B cell (primary cell): Measurements from ENCODE around the gene C14orf180. TPM values are rescaled to one million over a fixed set of nuclear protein-coding genes. Genes with fewer than 3 reads are reported as not detected.

ENCODE experiments used
- ATAC-seq: fragments of 200-7000 bp; cut with Tn5 transposase; one replicate; pipeline ENCODE4 v1.10.0; 2021; ENCODE audit warnings: low read depth, mild to moderate bottlenecking, moderate number of reproducible peaks, moderate library complexity
- CTCF ChIA-PET: fragments of 350-600 bp; sonication (Branson Sonifier 250); formaldehyde crosslinking; loops from one replicate; lab custom pipeline; 2021; ENCODE audit warnings: antibody characterized with exemption, inconsistent platforms; lab: Charles Lee
- POLR2A ChIA-PET: fragments of 350-600 bp; sonication (Branson Sonifier 250); formaldehyde crosslinking; loops from one replicate; lab custom pipeline; 2021; ENCODE audit warnings: antibody characterized with exemption; lab: Charles Lee
- DNase-seq: peaks from one replicate; pipeline ENCODE4 v3.0.0; 2013
- H2AFZ ChIP-seq: 2 replicates; pipeline ENCODE4 v1.6.1; 2012; ENCODE audit warnings: mild to moderate bottlenecking, low read depth, low read length; ENCODE audit not compliant: insufficient read depth, poor library complexity, severe bottlenecking
- H3K27ac ChIP-seq, 2 donors: 1 replicate in 1 of 2; 2 replicates in 1 of 2; pipeline ENCODE4 v1.5.1; 2012 to 2013; ENCODE audit warnings: low read length in 2 of 2, mild to moderate bottlenecking in 2 of 2, moderate library complexity in 1 of 2
- H3K27me3 ChIP-seq, 4 experiments: fragments of 200-600 bp in 1 of 4; sonication (generic) in 1 of 4; replicated peaks in 1 of 4; 1 replicate in 2 of 4; 2 replicates in 2 of 4; pipeline versions ENCODE4 v1.6.1 to v1.7.0; 2013 to 2016; ENCODE audit warnings: low read length in 3 of 4, mild to moderate bottlenecking in 2 of 4, mixed read lengths in 1 of 4, moderate library complexity in 1 of 4; ENCODE audit not compliant: insufficient read depth in 4 of 4, control insufficient read depth in 3 of 4; ENCODE audit errors: control extremely low read depth in 1 of 4
- H3K36me3 ChIP-seq, 2 experiments: replicated peaks in 1 of 2; 1 replicate in 1 of 2; 2 replicates in 1 of 2; pipeline versions ENCODE4 v1.6.1 to v1.7.1; 2013; ENCODE audit warnings: low read length in 1 of 2; ENCODE audit not compliant: insufficient read depth in 2 of 2, control insufficient read depth in 1 of 2; ENCODE audit errors: control extremely low read depth in 1 of 2, extremely low read depth in 1 of 2
- H3K4me1 ChIP-seq, 2 donors: fragments of 200-600 bp in 1 of 2; sonication (generic) in 1 of 2; 1 replicate in 1 of 2; 2 replicates in 1 of 2; pipeline versions ENCODE4 v1.5.1 to v1.6.1; 2013 to 2017; ENCODE audit warnings: low read length in 2 of 2; ENCODE audit not compliant: control insufficient read depth in 2 of 2, insufficient read depth in 2 of 2
- H3K4me2 ChIP-seq: replicated peaks from 2 replicates; pipeline ENCODE3; 2012; ENCODE audit warnings: mild to moderate bottlenecking, low read depth, low read length; ENCODE audit not compliant: poor library complexity, severe bottlenecking
- H3K4me3 ChIP-seq, 5 experiments: fragments of 200-600 bp in 1 of 5; sonication (generic) in 1 of 5; 1 replicate in 3 of 5; 2 replicates in 2 of 5; pipeline versions ENCODE4 v1.5.1 to v1.7.0; 2011 to 2016; ENCODE audit warnings: low read length in 4 of 5, mild to moderate bottlenecking in 4 of 5, low read depth in 2 of 5, control low read depth in 1 of 5, moderate library complexity in 1 of 5; ENCODE audit not compliant: insufficient read depth in 1 of 5; ENCODE audit errors: control extremely low read depth in 1 of 5, extremely low read depth in 1 of 5
- H3K79me2 ChIP-seq: fragments of 200-600 bp; sonication (generic); one replicate; pipeline ENCODE4 v1.6.0; 2016; ENCODE audit warnings: low read length; ENCODE audit not compliant: control insufficient read depth, insufficient read depth
- H3K9ac ChIP-seq: fragments of 200-600 bp; sonication (generic); 2 replicates; pipeline ENCODE4 v1.6.1; 2017; ENCODE audit warnings: mild to moderate bottlenecking, low read length, moderate library complexity
- H3K9me3 ChIP-seq, 3 donors: one replicate each; pipeline versions ENCODE4 v1.6.1 to v1.7.1; 2013; ENCODE audit warnings: low read length in 2 of 3; ENCODE audit not compliant: control insufficient read depth in 2 of 3, insufficient read depth in 1 of 3; ENCODE audit errors: control extremely low read depth in 1 of 3
- H4K20me1 ChIP-seq: 2 replicates; pipeline ENCODE4 v1.6.0; 2012; ENCODE audit warnings: mild to moderate bottlenecking, low read length; ENCODE audit not compliant: insufficient read depth, control insufficient read depth, poor library complexity, severe bottlenecking
- H3K27ac Mint-ChIP-seq: one replicate; pipeline ENCODE4 v1.8.0; 2021; ENCODE audit warnings: mixed read lengths
- H3K27me3 Mint-ChIP-seq: one replicate; pipeline ENCODE4 v1.8.0; 2021; ENCODE audit warnings: mixed read lengths
- H3K4me1 Mint-ChIP-seq: one replicate; pipeline ENCODE4 v1.8.0; 2021; ENCODE audit warnings: mixed read lengths
- H3K4me3 Mint-ChIP-seq: one replicate; pipeline ENCODE4 v1.8.0; 2021; ENCODE audit warnings: mixed read lengths
- H3K9me3 Mint-ChIP-seq: one replicate; pipeline ENCODE4 v1.8.0; 2022; ENCODE audit warnings: mixed read lengths; ENCODE audit not compliant: insufficient read depth
- EZH2 ChIP-seq: IDR thresholded peaks from 2 replicates; pipeline ENCODE4 v1.6.1; 2012; ENCODE audit warnings: borderline replicate concordance, low read depth, mild to moderate bottlenecking, moderate library complexity, low read length; ENCODE audit not compliant: insufficient read depth, poor library complexity, severe bottlenecking
- WGBS: methylation state at CpG from one replicate; pipeline ENCODE4 v1.1.5; 2013; ENCODE audit warnings: missing lambda C conversion rate; ENCODE audit not compliant: insufficient coverage; 5-methylcytosine and 5-hydroxymethylcytosine counted together
- intact Hi-C: fragments of 100-400 bp; cut with micrococcal nuclease; formaldehyde crosslinking; loops from one replicate; pipeline ENCODE4 v1.10.0; 2022
- polyA plus RNA-seq: library from polyadenylated mRNA; depleted of rRNA; stranded (reverse); fragments of >200 nt; gene quantifications from 2 replicates; pipeline ENCODE4 v1.2.3, GENCODE V29; 2012
- total RNA-seq, 2 donors: library from RNA; stranded (reverse); fragments of 120-200 nt in 1 of 2; gene quantifications; 1 replicate in 1 of 2; 2 replicates in 1 of 2; pipeline versions ENCODE4 v1.2.3 to v1.2.4, GENCODE V29; 2013 to 2022
- TF ChIP-seq, protein P1 (sequence below): fragments of 200-600 bp; IDR thresholded peaks from one replicate; pipeline ENCODE4 v1.8.0; 2022; ENCODE audit warnings: antibody characterized with exemption, mild to moderate bottlenecking

C14orf180 gene
- total and polyA plus RNA-seq, 2 donors (not counting 1 experiment from before 2014, with no cell fraction given) = not detected

DNA sequence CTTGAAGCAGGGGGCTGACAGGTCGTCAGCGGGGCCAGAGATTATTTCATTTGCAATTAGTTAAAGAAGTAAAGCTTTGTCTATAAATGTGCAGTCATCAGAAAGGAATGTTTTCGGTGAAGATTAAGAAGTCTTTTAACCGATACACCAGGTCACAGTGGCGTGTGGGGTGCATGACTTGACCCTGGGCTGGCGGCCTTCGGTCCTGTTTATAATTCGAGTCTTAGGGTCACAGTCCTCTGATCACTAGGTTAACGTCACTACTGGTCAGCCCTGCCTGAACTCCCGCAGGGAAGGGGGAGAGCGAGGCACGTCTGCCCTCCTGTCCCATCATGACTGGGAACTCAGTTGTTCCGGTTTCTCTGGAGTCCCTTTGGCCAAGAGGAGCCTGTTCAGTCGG lies 5.0 kb upstream of the C14orf180 start:
- no peak overlapping the region for H3K4me2 ChIP-seq
- ATAC-seq (no peak), DNase-seq (no peak)
- Mint-ChIP-seq H3K27me3 (no peaks in the 10 kb centered on the region), H3K4me1 (no peaks in the 10 kb centered on the region), H3K9me3 (no peaks in the 10 kb centered on the region), H3K27ac (no peak overlapping the region), H3K4me3 (no peak overlapping the region)
- H3K4me3 ChIP-seq = no peak overlapping the region
- H3K9me3 ChIP-seq = no peaks in the 10 kb centered on the region
- 84% methylated on average over 14 of the region's 14 CpGs for WGBS
- no peak overlapping the region for H2AFZ ChIP-seq
- H3K4me1 ChIP-seq = no peaks in the 10 kb centered on the region
- H3K79me2 ChIP-seq = no peaks in the 10 kb centered on the region
- POLR2A ChIA-PET = no interaction called here
- intact Hi-C loops = no loop called here
- CTCF ChIA-PET = no interaction called here
- no peaks in the 10 kb centered on the region for H4K20me1 ChIP-seq
- H3K27ac ChIP-seq = no peak overlapping the region
- H3K9ac ChIP-seq = no peak overlapping the region
- no peaks in the 10 kb centered on the region for H3K27me3 ChIP-seq
- no peaks in the 10 kb centered on the region for H3K36me3 ChIP-seq
- no peak for TF ChIP-seq EZH2
- TF ChIP-seq, protein P1, sequence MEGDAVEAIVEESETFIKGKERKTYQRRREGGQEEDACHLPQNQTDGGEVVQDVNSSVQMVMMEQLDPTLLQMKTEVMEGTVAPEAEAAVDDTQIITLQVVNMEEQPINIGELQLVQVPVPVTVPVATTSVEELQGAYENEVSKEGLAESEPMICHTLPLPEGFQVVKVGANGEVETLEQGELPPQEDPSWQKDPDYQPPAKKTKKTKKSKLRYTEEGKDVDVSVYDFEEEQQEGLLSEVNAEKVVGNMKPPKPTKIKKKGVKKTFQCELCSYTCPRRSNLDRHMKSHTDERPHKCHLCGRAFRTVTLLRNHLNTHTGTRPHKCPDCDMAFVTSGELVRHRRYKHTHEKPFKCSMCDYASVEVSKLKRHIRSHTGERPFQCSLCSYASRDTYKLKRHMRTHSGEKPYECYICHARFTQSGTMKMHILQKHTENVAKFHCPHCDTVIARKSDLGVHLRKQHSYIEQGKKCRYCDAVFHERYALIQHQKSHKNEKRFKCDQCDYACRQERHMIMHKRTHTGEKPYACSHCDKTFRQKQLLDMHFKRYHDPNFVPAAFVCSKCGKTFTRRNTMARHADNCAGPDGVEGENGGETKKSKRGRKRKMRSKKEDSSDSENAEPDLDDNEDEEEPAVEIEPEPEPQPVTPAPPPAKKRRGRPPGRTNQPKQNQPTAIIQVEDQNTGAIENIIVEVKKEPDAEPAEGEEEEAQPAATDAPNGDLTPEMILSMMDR = no peak

DNA sequence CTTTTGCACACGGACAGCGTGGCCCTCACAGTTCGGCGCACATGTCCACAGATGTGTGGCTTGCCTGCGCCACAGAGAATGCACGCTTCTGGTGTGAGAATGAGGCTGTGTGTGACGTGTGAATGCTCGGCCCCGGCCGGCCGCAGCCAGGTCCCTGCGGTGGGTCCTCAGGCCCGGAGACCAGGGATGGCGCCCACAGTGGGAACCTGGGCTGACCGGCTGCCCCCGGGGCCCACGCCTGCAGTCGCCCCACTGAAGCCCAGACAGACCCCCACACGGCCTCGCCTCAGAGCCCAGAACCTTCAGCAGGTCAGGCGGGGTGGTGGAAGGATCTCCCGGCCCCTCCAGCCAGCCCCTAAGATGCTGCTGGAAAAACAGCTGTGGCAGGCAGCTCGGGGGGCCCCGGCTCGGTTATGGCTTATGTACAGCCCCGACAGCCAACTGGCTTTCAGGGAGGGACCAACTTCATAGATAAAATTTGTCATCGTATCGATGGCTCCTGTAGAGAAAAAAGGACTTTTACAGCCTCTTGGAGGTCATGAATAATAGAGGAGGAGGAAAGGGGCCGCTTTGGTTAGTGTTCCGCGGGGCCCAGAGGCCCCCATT lies 4.5 kb upstream of the C14orf180 start:
- ChIA-PET CTCF (no interaction called here), POLR2A (no interaction called here)
- no peak overlapping the region for H3K4me3 Mint-ChIP-seq
- Histone ChIP-seq H3K36me3 (no peaks in the 10 kb centered on the region), H2AFZ (no peak overlapping the region), H3K27me3 (no peaks in the 10 kb centered on the region), H3K79me2 (no peaks in the 10 kb centered on the region), H3K9ac (no peak overlapping the region), H3K4me3 (no peak overlapping the region), H3K4me1 (no peaks in the 10 kb centered on the region), H3K9me3 (no peaks in the 10 kb centered on the region), H3K4me2 (no peak overlapping the region), H4K20me1 (no peaks in the 10 kb centered on the region), H3K27ac (no peak overlapping the region)
- WGBS = 88% methylated on average over 30 of the region's 31 CpGs
- H3K9me3 Mint-ChIP-seq = no peaks in the 10 kb centered on the region
- no peaks in the 10 kb centered on the region for H3K4me1 Mint-ChIP-seq
- ATAC-seq (no peak), DNase-seq (no peak)
- no peak for TF ChIP-seq EZH2
- TF ChIP-seq, protein P1 = no peak
- H3K27ac Mint-ChIP-seq = no peak overlapping the region
- intact Hi-C loops = no loop called here
- H3K27me3 Mint-ChIP-seq = no peaks in the 10 kb centered on the region
